OCI-M2 (cell line): ENCODE data around the gene FAM110D.
A peak's percentile ranks its signal among the peaks of the same experiment; 100 is the strongest.

Experiments used
- DNase-seq: peaks from one replicate; lab custom pipeline; 2025; ENCODE audit not compliant: unreplicated experiment; lab: John Stamatoyannopoulos, UW

The FAM110D gene

DNA sequence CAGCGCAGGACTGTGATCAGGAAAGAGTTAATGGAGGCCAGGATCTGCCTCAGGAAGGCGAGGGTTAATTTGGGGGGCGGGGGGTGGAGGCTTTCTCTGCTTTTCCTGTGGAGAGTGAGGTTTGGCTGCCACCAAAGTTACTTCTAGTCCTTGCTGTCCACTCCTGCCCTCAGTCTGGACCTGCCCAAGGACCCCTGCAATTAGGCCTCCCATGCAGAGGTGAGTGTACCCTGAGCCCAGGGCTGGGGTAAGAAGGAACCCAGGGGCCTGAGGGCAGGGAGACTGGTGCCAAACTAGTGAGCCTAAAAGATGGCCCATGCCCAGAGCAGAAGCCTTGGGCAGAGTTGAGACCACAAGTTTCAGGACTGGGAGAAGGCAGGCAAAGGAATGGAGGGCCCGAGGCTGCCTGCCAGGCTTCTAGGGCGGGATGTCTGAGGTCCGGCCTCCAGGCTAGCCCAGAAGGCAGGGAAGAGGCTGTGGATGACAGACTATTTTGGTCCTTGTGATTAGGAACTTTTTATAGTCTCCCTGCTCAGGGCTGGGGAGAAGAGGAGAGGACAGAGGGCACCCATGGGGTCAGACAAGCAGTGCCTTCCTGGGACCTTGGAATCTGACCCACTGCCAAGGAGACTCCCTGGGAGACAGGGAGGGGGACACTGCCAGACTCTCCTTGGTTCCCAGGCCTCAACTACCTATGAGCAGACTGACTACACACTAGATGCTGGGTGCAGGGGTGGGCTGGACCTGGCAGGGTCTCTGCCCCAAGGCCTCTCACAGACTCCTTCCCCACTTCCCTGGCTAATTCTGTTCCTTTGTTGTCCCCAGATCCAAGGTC lies at the start of gene FAM110D:
Gene FAM110D, plus strand, starts transcription at position 172 of the 835 bp plus-strand sequence. CDS start 2,213 bp downstream, outside the sequence.
- no peak for DNase-seq

DNA sequence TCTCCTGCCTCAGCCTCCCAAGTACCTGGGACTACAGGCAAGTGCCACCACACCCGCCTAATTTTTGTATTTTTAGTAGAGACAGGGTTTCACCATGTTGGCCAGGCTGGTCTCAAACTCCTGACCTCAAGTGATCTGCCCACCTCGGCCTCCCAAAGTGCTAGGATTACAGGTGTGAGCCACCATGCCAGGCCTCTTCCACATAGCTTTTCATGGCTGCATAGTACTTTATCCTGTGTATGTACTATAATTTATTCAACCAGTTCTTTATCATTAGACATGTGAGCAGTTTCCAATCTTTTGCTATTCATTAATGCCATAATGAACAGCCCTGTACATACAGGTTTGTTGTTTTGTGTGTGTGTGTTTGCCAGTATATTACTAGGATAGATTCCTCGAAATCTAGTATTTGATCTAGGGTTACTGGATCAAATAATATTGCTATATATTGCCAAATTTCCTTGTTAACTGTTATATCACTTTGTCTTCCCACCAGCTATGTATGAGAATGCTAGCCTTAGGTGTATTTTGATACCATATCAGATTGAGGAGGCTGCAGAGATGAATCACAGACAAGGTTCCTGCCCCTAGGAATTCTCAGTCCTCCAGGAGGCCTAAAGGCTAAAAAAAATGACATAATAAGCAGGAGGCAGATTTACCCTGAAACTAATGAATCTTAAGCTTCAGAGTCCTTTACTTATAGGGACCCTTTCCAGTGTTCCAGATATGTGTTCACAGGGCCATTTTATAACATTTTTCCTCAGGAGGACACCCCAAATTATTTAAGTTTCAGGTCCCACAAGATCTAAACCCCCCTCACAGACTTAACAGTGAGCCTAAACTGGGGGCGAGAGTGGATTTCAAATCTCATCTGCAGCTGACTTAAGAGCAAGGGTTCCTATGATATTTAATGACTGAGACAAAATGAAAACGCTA lies 49.4 kb upstream of the FAM110D start:
- no peak for DNase-seq

DNA sequence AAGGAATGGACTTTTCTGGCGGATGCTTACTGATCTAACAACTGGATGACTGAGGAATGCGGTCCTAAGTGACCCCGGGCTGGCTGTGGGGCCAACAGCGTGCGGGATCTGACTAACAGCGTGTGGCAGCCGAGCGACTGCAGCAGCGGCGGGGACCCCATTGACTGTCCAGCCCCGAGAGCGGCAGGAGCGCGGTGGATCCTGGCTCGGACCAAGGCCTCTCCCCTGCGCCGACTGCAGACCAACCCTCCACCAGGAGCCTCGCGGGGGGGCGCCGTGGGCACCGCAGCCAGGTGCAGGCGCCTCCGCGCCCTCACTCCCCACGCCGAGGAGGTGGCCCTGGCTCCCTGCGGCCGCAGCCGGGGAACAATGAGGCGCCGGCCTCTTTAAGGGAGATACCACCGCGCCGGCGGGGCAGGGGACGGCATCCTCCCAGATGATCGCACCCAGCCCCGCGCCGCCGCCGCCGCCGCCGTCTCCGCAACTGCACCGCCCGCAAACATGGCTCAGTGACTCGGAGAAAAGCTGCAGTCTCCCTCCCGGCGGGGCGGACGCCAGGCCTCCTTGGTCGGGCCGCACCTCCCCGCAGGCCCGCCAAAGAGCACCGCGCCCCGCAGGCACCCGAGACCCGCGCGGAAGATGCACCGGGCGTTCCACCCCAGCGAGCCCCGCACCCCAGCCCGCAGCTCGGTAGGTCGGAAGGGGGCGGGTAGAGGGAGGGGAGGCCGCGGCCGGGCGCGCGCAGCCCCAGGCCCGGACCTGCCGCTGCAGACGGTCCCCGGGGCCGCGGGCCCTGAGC lies 47.9 kb upstream of the FAM110D start:
- no peak for DNase-seq

DNA sequence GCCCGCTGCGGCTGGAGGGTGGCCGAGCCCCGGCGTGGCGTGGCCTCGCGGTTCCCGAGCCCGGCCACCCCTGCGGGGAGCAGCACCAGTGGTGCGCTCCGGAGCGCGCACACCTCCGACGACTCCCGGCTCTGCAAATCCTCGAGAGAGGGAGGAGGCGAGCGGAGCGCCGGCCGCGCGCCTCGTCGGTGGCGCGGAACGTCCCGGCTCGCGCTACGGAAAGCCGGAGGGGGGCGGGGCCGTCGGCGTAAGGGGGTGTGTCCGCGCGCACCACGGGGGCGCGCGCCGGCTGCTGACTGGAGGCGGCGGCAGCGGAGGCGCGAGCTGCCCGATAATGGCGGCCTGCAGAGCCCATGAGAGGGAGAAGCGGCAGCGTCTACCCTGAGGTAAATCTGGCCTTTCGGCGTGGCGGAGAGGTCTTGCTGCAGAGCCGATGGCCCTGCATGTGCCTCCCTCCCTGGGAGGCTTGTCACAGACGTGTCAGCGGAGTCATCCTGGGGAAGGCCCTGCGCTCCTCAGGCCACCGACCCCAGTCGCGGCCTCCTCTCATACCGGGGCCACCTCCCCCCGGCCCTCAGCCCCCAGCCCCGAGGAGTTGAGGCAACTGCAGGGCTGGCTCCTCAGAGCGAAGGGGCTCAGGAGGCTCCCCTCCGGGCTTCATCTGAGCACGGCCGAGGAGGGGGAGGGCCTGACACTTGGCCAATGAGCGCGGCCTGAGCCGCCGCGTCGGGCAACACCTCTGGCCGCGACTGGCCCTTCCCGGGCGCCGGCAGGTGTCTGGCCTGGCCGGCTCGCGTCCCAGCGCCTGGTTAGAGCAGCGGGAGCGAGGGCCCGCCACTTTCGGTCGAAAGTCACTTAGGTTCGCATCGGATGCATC lies 47.1 kb upstream of the FAM110D start, which contains the start of gene PDIK1L:
Gene PDIK1L, plus strand, starts transcription at position 295 of the 877 bp plus-strand sequence. CDS start 2,485 bp downstream, outside the sequence.
- DNase-seq, result no peak

DNA sequence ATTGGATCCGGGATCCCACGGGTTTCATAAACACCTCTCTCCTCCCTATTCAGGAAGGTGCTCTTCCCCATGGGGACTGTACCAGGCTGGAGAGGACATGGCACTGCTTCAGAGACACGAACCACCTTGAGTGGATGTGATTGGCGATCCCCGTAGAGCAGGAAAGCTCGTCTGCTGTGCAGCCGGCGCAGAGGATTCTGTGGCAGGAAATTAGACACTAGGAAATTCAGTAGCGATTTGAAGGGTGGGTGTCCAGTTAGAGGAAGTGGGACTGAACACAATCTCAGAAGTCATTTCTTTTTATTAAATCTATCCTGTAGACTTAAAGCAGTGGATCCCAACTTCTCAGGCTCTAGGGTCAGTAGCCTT lies 46.5 kb upstream of the FAM110D start:
- no peak for DNase-seq

DNA sequence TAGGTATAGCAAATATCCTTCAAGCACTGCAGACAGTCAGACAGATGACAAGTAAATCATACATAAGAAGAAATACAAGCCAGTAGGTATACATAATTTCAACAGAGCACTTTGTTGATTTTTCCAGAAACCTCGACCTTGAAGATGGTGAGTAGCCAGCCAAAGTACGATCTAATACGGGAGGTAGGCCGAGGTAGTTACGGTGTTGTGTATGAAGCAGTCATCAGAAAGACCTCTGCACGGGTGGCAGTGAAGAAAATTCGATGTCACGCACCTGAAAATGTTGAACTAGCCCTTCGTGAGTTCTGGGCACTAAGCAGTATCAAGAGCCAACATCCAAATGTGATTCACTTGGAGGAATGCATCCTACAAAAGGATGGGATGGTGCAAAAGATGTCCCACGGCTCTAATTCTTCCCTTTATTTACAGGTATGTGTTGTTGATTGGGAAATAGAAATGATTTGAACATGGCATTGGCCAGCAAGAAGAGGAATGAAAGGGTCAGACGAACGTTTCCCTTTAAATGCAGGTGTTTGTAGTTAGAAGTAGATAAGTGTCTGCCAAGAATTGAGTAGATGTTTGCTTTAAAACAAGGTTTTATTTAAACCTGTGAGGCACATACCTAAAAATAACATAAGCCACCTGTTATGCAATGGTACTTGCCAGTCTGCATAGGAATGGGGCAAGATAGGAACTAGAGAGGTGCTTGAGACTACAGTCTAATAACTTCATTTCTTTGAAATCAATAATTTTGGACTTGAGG lies 44.5 kb upstream of the FAM110D start:
- no peak for DNase-seq

DNA sequence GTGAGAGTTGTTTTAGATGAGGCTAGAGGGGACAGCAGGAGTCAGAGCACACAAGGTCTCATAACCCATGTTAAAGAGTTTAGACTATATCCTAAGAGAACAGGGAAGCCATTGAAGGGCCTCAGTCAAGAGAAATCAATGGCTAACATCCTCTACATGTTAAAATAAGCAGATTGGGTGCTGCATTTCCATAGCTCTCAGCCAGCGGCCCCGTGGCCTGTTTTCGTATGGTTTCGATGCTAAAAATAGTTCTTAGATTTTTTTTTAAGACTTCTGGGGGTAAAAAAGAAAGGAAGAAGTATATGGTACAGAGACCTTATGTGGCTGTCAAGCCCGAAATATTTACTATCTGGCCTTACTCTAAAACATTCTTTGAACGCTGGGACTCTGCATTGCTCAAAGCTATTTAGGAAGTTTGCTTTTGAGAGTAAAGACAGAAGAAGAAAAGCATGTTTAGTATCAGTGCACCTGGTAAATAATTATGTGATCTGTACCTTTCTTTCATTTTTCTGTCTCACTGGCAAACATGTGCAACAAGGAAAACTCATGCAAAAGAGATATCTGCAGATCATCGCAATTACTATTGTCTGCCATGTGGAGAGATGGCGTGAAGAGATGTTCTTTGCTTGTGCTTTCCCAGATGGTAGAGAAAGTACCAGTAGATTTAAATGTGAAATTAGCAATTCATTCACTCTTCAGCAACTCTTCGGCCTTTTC lies 38.8 kb upstream of the FAM110D start:
- DNase-seq, result no peak

DNA sequence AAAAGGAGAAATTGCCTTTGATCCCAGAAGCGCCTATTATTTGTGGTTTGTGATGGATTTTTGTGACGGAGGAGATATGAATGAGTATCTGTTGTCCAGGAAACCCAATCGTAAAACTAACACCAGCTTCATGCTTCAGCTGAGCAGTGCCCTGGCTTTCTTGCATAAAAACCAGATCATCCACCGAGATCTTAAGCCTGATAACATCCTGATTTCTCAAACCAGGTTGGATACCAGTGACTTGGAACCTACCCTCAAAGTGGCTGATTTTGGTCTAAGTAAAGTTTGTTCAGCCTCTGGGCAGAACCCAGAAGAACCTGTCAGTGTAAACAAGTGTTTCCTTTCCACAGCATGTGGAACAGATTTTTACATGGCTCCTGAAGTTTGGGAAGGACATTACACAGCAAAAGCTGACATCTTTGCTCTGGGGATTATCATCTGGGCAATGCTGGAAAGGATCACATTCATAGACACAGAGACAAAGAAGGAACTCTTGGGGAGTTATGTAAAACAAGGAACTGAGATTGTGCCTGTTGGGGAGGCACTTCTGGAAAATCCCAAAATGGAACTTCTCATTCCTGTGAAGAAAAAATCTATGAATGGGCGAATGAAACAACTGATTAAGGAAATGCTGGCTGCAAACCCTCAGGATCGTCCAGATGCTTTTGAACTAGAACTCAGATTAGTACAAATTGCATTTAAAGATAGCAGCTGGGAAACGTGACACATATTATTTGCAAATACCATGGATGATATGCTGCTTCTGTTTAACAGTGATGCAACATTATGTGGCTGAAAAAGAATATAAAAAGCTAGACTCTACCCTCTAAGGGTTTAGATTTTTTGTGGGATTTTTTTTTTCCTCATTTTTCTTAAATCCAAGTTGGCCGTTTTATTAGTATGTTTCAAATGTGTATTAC lies 36.8 kb upstream of the FAM110D start:
- no peak for DNase-seq

DNA sequence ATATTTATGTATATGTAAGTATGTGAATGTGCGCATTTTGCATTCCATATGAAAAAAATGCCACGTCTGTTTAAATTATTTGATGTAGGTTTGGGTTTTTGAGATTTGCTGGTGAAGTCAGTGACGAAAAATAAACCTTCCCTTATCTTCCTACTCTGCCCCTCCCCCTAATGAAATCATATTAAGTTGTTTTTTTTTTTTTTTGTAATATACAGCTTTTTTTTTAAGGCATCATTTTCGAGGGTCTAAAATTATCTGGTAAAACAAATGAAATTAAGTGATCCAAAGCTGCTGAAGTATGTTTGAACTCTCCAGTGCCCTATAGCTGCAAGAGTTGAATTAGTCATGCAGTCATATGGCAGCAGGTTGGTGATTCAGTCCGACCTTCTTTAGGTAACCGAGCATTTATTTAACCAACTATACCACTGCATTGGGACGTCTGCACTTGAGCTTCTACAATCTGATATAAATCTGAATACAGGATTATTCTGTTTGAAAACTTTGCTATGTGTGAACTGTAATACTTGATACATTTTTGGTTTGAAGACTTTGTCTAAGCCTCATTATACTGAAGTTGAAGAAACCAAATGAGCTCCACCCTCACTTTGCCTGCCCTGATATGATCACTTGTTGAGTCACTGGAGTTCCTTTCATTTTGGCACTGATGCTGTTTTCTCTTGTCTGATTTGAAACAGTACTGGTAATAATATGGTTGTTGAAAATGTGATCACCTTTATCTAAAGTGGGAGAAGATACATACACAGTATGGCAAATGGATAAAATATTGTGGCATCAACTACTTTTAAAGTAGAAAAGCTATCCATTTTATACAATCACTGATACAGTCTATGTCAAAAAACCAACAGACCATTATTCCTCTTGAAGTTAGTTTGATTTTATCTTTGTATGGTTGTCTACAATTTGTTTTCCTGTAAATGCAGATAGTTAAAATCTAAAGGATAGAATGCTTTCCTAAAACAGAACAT lies 35.6 kb upstream of the FAM110D start:
- no peak for DNase-seq

DNA sequence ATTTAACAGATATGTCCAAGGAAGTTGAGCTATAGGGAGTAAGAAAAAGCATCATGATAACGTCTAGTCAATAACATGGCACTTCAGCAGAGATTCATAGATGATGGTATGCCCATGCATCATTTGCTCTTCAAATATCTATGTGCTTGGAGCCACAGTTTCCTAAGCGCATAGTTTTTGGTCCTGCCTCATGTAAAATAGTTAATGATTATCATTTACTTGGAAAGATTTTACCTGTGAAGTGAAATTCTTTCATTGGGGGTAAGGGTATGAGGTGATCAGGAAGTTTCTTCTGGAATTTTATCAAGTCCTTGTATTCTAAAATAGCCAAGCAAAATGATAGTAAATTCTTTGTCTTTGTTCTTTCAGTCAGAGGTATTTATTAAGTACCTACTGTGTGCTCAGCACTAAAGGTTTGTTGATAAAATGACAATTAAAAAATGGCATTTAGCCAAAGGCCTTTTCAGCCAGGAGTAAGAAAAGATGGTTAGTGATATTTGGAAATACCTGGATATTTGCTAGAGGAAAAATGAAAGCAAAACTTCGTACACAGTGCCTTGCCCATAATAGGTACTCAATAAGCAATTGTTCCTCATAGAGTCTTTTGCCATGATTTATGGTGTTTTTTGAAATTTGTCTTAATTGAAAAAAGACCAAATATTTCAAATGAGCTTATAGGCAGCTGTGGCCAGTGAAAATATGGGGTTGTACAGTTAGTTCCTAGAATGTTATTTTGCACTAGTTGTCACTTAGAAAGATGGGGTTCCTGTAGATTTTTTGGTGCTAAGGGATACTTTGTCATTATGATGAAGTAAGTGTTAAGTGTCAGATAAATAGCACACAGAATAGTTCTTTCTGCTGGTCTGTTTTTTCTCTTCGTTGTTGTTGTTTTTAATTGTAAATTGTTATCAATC lies 34.2 kb upstream of the FAM110D start:
- DNase-seq, result no peak

DNA sequence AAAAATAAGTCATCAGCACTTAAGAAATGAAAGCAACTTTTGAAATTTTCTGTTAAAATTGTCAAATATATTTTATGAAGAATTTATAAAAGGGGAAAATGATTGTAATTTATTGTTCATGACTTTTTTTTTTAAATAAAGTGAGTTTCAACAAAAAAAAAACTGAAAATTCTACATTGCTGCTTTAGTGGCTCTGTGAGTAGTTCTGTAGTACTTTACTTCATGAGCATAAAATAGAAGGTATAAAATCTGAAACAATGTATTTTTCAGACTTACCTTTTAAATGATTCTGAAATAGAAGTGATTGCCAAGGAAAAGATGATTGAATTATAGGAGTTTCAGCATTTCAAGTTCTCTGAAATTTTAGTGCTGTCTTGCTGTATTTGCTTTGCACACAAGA lies 33.5 kb upstream of the FAM110D start:
- DNase-seq, result no peak

DNA sequence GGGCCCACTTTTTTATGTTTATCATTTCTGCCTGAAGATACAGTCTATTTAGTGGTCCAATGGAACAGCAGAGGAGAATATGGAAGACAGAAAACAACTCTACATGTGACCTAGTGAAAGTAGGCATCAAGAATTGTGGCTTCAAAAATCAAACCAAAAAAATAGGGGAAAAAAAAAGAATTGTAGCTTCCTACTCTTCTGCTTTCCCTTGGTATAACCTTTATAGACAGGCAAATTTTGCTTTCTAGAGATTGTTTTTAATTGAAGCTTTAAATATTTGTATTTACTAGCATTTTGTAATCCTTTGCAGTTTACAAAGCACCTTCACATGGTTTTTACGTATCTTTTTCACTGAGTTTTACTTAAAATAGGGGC lies 32.9 kb upstream of the FAM110D start:
- DNase-seq, result no peak

DNA sequence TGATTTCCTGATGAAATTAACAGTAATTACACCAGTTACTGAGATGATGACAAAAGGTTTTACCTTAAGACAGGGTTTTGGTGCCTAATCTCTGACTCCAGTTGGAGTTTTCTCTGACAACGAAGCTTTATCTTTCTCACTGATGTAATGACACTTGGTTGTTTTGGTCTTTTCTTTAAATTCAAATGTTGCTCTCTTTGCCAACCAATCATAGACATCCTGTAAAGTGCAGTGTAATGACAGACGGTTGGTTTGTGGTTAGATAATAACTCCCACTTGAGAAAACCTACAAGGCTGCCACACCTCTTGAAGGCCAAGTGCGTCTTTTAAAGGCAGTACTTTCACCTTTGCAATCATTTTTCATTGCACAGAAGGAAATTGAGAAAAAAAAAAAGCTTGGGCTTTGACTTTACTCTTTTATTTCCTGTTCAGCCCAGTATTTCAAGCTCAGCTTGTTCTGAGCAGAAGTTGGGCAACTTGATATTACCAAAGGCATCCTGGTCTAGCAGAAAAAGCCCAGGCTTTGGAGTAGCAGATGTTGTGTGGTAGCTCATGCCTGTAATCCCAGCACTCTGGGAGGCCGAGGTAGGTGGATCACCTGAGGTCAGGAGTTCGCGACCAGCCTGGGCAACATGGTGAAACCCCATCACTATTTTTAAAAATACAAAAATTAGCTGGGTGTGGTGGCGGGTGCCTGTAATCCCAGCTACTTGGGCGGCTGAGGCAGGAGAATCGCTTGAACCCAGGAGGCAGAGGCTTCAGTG lies 32.4 kb upstream of the FAM110D start:
- DNase-seq, result peak; percentile 82

DNA sequence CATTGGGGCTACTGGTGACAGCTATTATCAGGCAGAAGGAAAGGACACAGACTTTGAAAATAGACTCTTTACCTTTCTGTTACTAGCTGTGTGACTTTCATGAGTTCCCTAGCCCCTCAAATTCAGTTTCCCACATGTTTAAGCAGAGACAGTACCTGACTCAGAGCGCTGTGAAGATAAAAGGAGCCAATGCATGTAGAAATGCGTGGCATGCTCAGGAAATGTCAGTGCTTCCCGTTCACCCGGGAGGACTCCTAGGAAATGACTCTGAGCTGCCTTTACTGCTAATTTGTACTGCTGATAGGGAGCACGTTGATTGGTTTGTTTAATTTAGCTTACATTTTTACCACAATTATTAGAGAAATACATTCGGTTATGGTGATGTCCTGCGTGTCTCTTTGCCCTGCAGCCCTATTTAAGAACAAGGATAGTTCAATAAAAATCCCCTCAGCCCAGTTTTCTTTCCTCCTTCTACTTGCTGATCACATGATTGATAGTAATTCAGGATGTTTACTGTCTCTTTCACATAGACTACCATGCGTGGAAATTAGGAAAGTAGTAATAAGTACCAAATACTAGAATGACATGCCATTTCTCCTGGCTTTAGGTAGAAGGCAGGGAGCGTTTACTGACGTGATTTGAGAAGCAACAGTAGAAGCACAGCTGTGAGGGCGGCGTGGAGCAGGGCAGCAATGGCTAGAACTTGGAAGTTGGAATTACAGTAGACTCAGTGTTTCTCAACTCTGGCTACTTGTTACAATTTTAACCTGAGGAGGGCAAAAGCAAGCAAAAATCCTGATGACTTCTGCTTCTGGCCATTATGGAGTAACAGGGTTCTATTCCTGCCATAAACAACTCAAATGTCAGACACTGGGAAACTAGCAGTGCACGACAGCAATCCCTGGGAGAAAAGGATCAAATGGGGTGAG lies 31.4 kb upstream of the FAM110D start:
- DNase-seq, result no peak
